Upper lobe of left lung (tissue), 4 donors: ENCODE measurements around the gene FAM98A.

ENCODE experiments used
- CTCF ChIP-seq, 6 experiments: fragments of 450-650 bp in 4 of 6; fragments of 200-600 bp in 2 of 6; sonication (generic) in 2 of 6; IDR thresholded peaks; one replicate each; pipeline ENCODE4 v1.5.1; 2016 to 2019; ENCODE audit warnings: antibody characterized with exemption in 6 of 6
- EP300 ChIP-seq, 4 donors: sonication (generic); formaldehyde crosslinking; IDR thresholded peaks; one replicate each; pipeline ENCODE4 v1.5.1; 2017; ENCODE audit warnings: antibody characterized with exemption in 4 of 4, control low read depth in 2 of 4
- POLR2A ChIP-seq, 4 donors: fragments of 450-650 bp; IDR thresholded peaks; one replicate each; pipeline ENCODE4 v1.5.1; 2016 to 2017; ENCODE audit warnings: antibody characterized with exemption in 4 of 4, mild to moderate bottlenecking in 2 of 4
- POLR2AphosphoS5 ChIP-seq, 2 donors: sonication (generic); formaldehyde crosslinking; IDR thresholded peaks; one replicate each; pipeline ENCODE4 v1.5.1; 2017; ENCODE audit warnings: antibody characterized with exemption in 2 of 2

- TF ChIP-seq POLR2AphosphoS5 (IDR thresholded peaks at IDR 0.05) (no peak), CTCF (IDR thresholded peaks at IDR 0.05) (no peak), EP300 (IDR thresholded peaks at IDR 0.05) (no peak), POLR2A (IDR thresholded peaks at IDR 0.05) (no peak)
Measured at GRCh38 chr2:33614190-33614589, 15.1 kb upstream of the FAM98A start.
